ENCODE measurements around the gene MYCBP2.
"Not testable (repeated sequence)": the region's sequence is repeated elsewhere in the genome, so short reads cannot be mapped to it uniquely, and the experiment has no call there.

MYCBP2 gene

DNA sequence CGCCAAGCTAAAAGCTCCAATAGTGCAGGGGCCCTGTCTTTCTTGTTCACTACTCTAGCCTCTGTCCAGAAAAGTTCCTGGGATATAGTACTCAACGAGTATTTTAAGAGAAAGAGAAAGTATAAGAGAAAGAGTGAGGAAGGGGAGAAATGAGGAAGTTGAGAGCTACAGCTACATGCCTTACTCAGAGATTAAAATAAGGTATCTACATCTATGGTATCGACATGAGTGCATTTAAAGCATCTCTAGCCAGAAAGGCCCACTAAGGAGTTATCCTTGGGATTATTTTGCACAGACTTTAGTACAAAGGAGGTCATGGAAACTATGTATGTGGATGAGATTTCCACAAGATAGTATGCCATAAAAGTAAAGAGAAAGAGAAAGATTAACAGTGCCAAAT is 28.5 kb downstream of the MYCBP2 start:
- DNase-seq = no peak

DNA sequence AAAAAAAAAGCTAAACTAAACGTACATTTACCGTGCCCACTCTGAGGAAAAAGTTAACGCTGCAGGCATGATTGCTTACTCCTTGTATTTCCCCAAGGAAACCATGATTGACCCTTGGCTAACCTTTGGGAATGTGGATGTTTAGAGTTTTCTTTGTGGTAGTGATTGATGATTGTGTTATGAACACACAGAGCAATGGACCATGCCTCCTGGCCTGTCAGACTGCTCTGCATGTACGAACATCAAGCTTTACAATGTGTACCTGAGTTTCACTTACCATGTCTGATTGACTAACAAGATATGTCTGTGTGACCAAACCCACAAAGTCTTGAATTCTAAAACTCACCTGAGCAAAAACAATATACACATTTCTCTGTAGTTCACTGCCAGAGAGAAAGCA is 35.1 kb downstream of the MYCBP2 start:
- DNase-seq = no peak

DNA sequence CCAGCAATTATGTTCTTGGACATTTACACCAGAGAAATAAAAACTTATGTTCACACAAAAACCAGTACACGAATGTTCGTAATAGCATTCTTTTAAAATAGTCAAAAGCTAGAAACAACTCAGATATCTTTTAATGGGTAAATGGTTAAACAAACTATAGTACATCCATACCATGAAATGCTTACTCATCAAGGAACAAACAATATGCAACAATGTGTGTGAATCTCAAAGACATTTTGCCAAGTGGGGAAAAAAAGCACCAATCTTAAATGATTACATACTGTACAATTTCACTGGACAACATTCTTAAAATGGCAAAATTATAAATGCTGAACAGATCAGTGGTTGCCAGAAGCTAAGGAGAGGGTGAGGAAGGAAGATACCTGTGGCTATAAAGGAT is 36.6 kb downstream of the MYCBP2 start:
- no peak for DNase-seq

DNA sequence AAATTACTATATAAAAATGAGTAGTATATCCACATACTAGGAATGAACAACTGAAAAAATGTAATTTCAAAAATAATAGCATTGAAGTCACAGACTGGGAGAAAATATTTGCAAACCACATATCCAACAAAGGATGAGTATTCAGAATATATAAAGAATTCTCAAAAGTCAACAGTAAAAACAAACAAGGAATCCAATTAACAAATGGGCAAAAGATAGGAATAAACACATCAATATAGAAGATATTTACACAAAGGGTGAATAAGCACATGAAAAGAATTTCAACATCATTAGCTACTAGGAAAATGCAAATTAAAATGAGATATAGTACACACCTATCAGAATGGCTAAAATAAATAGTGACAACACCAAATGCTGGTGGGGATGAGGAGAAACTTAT is 37.0 kb downstream of the MYCBP2 start:
- DNase-seq = no peak

DNA sequence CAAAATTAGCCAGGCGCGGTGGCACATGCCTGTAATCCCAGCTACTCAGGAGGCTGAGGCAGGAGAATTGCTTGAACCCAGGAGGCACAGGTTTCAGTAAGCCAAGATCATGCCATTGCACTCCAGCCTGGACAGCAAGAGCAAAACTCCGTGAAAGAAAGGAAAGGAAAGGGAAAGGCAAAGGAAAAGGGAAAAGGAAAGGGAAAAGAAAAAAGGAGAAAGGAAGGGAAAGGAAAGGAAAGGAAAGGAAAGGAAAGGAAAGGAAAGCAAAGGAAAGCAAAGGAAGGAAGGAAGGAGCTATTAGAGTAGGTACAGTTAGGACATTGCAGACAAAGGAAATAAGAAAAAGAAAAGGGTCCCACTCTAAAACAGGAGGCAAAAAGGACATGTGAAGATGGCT is 41.3 kb downstream of the MYCBP2 start:
- DNase-seq = not testable (repeated sequence)

DNA sequence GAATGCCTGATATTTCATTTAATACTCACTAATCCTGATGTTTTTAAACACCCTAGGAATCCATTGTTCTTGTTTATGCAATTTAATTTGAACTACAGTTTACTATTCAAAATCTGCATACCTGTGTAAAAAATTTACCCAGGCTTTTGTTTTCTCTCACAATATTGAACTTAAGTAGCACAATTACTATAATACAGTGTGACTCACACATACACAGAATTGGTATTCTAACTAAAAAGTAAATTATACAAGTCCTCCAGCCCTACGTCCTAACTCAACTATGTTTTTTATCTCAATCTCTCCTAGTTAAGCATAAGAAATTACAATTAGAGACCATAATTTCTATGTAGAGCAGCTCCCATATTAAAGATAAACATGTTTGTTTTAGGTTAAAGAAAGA is 41.8 kb downstream of the MYCBP2 start:
- DNase-seq = no peak

DNA sequence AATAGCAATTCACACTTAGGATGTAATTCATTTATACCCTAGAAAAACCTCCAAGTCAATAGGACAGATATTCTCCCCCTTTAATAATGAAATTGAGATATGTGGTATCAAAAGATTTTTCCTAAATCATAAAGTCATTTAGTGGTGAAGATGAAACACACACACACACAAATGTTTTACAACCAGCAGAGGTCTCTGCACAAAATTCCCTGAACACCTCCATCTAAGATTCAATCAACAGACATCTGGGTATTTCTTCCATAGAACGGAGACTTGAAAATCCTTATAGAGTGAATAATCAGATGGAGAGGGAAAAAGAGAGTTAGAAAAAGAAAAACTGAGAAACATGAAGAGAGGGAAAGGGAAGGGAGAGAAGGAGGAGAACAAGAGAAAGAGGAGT is 52.8 kb downstream of the MYCBP2 start:
- DNase-seq = no peak

DNA sequence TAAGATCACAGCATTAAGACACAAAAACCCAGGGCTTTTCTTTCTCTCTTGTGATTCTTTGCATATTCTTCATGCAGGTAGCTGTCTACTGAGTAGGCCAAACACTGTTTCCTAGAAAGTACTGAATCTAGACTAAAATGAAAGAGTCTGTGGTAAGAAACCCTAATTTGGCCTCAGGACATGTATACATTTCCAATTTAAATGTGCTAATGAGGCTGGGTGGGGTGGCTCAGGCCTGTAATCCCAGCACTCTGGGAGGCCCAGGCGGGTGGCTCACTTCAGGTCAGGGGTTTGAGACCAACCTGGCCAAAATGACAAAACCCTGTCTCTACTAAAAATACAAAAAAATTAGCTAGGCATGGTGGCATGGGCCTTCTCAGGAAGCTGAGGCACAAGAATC is 57.8 kb downstream of the MYCBP2 start:
- no peak for DNase-seq

DNA sequence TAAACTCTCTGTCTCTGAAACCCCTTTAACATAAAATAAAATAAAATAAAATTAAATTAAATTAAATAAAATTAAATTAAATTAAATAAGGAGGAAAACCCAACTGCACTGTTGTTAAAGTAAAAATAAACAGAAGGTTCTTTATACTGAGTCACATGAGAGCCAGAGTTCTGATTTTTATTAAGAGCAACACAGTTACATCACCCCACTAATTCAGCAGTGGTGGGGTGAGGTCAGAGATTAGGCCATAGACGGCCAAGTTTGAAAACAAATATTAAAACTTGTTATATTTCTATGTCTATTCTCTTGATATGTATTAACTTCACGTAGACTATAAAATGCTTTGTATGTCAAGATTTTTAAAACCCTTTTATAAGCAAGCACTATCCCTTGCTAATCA is 59.5 kb downstream of the MYCBP2 start:
- no peak for DNase-seq

DNA sequence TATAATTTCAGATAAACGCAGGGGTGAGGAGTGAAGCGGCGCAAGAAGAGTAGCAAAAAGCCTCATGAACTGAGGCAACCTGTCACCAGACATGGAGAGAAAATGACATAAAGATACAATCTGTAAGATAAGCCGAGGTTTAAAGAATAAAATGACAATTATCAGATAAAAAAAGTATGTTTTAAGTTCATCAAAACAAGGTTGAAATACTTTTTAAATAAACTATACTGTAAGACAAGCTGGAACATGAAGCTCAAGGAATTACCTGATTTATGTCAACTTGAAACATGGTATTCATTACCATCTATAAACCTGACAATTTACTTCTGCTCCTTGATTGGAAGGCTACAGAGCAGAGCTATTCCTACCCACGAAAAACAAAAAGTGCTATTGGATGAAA is 61.6 kb downstream of the MYCBP2 start:
- DNase-seq = no peak

DNA sequence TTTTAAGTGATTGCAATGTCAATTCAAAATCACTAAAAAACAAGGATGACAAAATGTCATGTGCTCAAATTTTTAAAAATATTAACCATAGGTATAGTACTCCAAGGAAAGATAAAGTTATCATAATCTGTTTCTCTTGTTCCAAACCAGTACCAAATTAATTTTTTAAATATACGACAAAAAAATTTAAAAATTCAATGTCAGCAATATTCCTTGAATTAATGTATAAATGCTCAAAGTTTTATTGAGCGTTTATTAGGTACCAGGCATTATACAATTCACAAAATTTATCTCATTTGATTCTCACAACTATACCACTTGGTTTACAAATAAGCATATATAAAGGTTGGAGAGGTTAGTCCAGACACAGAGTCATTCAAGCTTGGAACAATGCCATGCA is 64.7 kb downstream of the MYCBP2 start:
- no peak for DNase-seq

DNA sequence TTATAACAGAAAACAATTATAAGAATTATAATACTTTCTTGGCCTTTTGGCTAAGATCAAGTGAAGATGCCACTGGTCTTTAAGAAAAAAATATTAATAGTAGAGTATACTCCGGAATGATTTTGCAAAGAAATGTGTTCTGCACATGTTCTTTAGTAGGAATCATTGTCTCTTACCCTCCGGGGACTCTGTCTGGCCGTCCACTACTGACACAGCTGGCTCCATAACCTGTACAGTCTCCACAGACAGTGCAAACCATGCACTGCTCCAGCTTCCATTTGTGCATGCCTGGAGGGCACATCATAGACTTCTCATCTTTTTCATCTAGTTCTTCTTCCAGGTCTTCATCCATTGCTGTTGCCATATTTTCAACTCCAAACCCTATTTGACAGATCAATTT is 75.9 kb downstream of the MYCBP2 start:
- no peak for DNase-seq

DNA sequence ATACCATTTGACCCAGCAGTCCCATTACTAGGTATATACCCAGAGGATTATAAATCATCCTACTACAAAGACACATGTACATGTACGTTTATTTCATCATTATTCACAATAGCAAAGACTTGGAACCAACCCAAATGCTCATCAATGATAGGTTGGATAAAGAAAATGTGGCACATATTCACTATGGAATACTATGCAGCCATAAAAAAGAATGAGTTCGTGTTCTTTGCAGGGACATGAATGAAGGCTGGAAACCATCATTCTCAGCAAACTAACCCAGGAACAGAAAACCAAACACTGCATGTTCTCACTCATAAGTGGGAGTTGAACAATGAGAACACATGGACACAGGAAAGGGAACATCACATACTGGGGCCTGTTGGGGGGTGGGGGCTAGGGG is 81.7 kb downstream of the MYCBP2 start:
- not testable (repeated sequence) for DNase-seq

DNA sequence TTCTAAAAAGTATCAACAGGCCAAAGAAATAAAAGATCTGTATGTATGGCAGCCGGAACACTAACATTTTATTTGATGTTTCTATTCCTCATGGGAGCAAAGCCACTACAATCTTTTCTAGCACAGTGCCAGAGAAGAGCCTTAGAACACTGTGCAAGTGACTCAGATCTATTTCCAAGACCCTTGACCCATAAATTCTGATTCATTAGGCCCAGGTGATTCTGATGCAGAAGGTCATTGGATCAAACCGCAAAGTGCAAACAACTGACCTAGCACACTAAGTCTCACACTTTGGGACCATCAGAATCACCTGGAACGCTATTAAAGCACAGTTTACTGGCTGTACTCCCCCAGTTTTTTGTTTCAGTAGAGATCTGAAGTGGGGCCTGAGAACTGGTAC is 87.6 kb downstream of the MYCBP2 start:
- DNase-seq = no peak

DNA sequence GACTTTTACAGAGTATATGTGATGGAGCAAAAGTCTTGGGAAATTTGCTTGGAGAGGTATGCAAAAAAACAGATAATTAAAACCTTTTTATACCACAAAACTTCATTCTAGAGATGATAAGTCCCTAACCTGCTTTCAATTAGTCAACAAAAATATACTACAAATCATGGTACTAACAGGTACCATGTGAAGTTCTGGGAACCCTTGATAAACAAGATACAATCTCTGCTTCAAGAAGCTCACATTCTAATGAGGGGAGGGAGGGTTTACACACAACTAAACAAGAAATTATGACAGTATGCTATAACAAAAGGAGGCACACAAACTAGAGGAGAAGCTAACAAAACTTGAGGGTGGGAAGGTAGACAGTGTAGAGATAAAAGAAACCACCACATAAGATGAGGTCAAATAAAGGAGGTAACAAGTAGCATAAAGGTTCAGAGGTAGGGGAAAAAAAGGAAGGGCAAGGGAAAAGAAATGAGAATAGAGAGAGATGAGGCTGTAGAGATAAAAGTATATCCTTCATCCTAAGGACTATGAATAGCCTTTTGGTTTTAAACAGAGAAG is 91.4 kb downstream of the MYCBP2 start:
- no peak for DNase-seq

DNA sequence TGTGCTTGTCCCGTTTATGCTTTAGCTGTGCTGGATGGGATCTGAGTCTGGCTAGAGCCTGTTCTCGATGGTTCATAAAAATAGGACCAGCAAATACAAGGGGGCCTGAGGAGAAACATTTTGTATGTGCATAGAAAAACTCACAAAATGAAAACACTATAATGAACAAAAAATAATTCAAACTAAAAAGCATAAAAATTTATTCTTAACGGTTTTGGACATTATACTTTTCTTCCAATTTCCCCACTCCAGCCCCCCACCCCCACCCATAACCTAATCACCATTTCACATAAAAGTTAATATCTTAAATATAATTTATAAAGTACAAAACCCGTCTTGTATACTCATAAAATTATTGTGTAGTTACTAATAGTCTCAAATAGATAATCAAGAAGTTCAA is 93.7 kb downstream of the MYCBP2 start:
- no peak for DNase-seq

DNA sequence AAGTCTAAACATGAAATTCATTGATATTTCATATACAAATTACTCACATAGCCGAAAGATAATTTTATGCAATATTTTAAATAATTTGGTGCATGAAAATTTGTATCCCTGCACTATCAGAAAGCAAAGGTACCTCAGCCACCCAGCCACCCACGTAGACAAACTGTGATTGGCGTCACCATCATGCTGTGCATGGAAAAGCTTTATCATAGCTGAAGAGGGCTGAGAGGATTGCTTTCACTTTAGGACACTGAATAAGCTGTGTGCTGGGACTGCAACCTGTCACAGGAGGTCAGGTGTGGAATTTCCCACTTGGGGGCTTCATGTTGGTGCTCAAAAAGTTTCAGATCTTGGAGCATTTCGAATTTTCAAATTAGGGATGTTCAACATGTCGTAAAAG is 96.3 kb downstream of the MYCBP2 start:
- no peak for DNase-seq

DNA sequence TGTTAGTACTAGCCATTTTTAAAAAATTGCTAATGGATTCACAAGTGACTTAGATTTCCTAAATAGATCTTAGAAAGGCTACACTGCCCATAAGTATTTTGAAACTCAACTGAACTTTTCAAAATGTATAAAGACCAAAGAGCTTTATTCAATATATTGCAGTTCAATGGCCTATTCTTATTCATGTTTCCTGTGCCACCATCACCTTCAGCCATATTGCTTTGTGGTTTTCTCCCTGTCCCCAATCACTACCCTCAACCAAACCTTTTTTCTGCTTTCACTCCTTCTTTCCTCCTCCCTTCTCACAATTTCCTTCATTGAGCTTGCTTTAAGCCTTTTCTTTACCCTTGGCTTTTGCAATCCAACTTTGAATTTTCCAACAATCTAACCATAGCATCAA is 100.9 kb downstream of the MYCBP2 start:
- DNase-seq = no peak

DNA sequence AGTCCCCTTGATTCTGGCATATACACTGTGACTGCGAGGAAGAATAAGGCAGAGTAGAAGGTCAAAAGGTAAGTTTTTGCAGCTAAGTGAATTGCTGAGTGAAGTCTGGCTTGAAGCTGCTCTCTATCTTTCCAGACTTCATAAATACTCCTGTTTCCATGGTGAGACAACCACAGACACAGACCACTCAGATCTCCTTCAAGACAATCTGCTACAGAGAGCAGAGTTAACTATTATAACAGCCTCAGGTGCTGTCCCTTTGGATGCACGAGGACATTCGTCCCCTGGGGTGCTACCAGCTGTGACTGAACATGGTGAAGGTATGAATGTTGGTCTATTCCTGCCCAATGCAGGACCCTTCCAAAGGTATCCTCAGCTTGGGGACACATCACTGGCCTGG is 104.0 kb downstream of the MYCBP2 start:
- DNase-seq = no peak

DNA sequence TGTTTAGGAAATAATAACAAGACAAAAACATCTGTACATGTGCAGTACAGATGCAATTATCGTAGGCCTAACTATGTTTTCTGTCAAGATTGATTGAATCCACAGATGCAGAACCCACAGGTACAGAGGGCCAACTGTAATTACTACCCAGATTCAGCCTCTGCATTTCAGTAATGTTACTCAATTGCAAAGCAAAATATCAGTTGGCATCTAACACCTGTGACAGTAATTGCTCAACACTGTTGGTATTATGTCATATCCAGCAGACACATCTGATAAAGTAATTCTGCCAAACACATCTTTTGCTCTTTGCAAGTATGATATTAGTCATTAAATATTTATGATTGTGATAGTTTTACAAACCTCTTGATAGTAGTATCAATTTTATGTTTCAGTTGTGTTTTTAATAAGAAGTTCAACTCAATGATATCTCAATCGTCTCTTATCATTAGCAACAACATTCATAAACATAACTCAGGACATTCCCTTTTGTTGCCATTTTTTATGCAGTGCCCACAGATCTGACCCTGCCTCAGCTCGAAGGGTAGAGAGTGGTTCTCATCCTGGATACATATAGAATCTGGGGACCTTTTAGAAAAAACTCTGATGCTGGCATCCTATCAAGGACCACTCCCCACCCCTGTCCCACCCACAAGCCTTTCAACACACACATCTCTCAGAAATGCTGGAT is 104.7 kb downstream of the MYCBP2 start:
- DNase-seq = no peak

DNA sequence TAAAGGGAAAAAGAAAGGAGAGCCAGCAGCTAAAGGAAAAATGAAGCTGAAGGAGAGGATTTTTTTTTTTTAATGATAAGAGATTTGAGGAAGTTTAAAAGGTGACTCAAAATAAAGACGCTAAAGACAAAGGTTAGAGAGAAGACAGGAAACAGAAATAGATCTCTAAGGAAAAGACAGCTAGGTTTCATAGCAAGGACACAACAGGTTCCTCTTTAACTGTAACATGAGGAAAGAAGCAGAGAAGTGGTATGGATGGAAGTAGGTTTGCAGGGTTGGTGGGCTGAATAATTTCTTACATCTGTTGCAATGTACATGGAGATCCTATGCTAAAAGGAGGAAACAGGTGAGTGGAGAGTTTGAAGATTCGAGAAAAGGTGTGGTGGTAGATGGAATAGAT is 107.5 kb downstream of the MYCBP2 start:
- no peak for DNase-seq

DNA sequence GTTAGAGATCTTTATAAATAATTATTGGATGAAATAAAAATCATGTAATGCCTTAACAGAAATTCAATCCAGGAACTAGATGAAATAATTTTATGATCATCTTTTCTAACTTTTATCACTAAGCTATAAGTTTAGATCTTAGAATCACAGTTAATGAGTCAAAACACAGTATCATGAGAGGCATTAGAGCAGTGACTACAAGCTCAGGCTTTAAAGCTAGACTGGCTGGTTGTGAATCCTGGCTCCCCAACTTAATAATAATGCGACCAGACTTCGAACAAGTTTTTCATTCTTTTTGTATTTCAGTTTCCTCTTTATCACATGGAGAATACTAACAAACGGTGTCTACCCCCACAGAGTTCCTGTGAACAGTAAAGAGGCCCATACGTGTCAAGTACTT is 108.6 kb downstream of the MYCBP2 start:
- no peak for DNase-seq

DNA sequence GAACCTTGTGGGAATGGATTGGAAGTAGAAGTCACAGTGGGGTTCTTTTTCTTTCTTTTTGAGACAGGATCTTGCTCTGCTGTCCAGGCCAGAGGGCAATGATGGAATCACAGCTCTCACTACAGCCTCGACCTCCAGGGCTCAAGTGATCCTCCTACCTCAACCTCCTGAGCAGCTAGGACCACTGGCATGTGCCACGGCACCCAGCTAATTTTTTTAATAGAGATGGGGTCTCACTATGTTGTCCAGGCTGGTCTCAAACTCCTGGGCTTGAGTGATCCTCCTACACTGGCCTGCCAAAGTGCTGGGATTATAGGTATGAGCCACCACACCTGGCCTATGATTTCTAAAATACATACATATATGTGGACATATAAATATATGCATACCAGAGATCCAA is 111.4 kb downstream of the MYCBP2 start:
- no peak for DNase-seq

DNA sequence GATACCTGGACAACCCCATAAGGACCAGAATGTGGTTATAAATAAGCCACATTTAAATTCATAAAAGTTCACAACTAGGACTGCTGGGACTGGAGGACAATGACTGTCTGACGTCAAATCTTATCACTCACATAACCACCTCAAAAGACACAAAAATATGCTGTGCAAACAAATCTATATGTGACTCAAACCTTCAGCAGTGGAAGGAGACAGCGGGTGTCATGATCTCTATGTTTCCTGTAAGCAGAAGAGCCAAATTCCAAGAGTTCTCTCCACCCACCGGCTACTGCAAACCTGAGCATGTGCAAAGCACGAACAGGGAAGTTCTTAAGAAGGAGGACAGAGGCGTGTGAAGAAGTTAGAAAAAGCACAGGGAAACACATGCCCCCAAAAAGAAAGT is 113.2 kb downstream of the MYCBP2 start:
- no peak for DNase-seq

DNA sequence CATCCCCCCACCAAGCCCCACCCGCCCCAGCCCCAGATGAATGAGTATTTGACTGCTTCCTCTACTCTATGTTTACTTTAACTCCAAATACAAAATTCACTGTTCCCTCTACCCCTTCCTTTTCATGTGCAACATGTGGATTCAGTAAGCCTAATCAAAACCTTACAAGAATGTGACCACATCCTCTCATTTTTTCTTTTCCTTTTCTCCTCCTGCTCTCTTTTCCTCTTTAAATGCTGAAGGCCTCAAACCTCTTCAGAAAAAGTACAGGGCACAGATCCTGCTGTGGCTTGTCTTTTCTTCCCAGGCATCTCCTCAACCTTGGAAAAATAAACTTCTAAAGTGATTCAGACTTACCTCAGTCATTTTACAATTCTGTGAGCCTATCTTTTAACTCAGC is 119.0 kb downstream of the MYCBP2 start:
- no peak for DNase-seq

Data from activated CD4-positive, alpha-beta T cell treated with anti-CD3 and anti-CD28 coated beads for 48 hours (primary cell).